AG04449 (cell line): ENCODE data around the gene POU3F1.

ENCODE experiments used
- CTCF ChIA-PET: fragments of 350-600 bp; formaldehyde crosslinking; extraction: SDS; loops from one replicate; lab custom pipeline; 2021; ENCODE audit warnings: antibody characterized with exemption; lab: Yijun Ruan, JAX
- POLR2A ChIA-PET: fragments of 400-600, 350-600 bp; formaldehyde crosslinking; extraction: SDS; loops from one replicate; lab custom pipeline; 2020; ENCODE audit warnings: antibody characterized with exemption, inconsistent platforms; lab: Yijun Ruan, JAX
- DNase-seq: peaks from one replicate; pipeline ENCODE4 v3.0.0-alpha.2; 2010; ENCODE audit warnings: low read depth, low spot score
- H3K4me3 ChIP-seq: 2 replicates; pipeline ENCODE4 v1.5.1; 2011; ENCODE audit warnings: low read depth, mild to moderate bottlenecking, control low read depth, low read length
- CTCF ChIP-seq: IDR thresholded peaks from one replicate; pipeline ENCODE4 v1.5.1; 2011; ENCODE audit warnings: mild to moderate bottlenecking, moderate library complexity, low read length, control low read depth, inconsistent platforms; ENCODE audit not compliant: insufficient read depth; ENCODE audit errors: missing control alignments

Gene POU3F1

GRCh38 chr1:38043036-38043747, 3.4 kb downstream of the POU3F1 start:
- no peak for DNase-seq
- no peak overlapping the region for H3K4me3 ChIP-seq
- CTCF ChIA-PET, result interaction anchor here (2.2 kb wide), 1 partner anchor 789 kb away, joined by 6 read pairs; no protein-coding TSS in a partner anchor
- POLR2A ChIA-PET, result no interaction called here
- TF ChIP-seq CTCF, result no peak

- DNase-seq, result no peak
- TF ChIP-seq CTCF, result no peak
- POLR2A ChIA-PET, result no interaction called here
- H3K4me3 ChIP-seq, result no peak overlapping the region
- CTCF ChIA-PET, result interaction anchor here (0.9 to 2.2 kb wide), 4 partner anchors 13 to 791 kb away, joined by 4 to 7 read pairs (median 6); no protein-coding TSS in a partner anchor
Observed at GRCh38 chr1:38041936-38042834, 4.4 kb downstream of the POU3F1 start.

GRCh38 chr1:38039331-38040088, 7.1 kb downstream of the POU3F1 start:
- TF ChIP-seq CTCF, result no peak
- CTCF ChIA-PET, result interaction anchor here (0.7 to 5.2 kb wide), 11 partner anchors 9 to 796 kb away, joined by 3 to 37 read pairs (median 4); no protein-coding TSS in a partner anchor
- H3K4me3 ChIP-seq, result no peak overlapping the region
- DNase-seq, result no peak
- POLR2A ChIA-PET, result interaction anchor here (1.1 kb wide), 1 partner anchor 9 kb away, joined by 9 read pairs; no protein-coding TSS in a partner anchor

- no peak for TF ChIP-seq CTCF
- CTCF ChIA-PET, result interaction anchor here (0.7 to 5.2 kb wide), 9 partner anchors 9 to 797 kb away, joined by 3 to 37 read pairs (median 3); no protein-coding TSS in a partner anchor
- H3K4me3 ChIP-seq, result no peak overlapping the region
- POLR2A ChIA-PET, result interaction anchor here (0.9 to 1.1 kb wide), 2 partner anchors 9 to 11 kb away, joined by 3 to 9 read pairs; no protein-coding TSS in a partner anchor
- no peak for DNase-seq
Observed at GRCh38 chr1:38038861-38039260, 7.7 kb downstream of the POU3F1 start.

GRCh38 chr1:38037221-38037939, 9.2 kb downstream of the POU3F1 start:
- no peak overlapping the region for H3K4me3 ChIP-seq
- peak; percentile 20 for TF ChIP-seq CTCF
- ChIA-PET POLR2A (no interaction called here), CTCF (interaction anchor here (0.7 to 5.2 kb wide), 8 partner anchors 8 to 798 kb away, joined by 3 to 37 read pairs (median 4); no protein-coding TSS in a partner anchor)
- no peak for DNase-seq
